ENCODE results near the gene CAMK2A.

DNA sequence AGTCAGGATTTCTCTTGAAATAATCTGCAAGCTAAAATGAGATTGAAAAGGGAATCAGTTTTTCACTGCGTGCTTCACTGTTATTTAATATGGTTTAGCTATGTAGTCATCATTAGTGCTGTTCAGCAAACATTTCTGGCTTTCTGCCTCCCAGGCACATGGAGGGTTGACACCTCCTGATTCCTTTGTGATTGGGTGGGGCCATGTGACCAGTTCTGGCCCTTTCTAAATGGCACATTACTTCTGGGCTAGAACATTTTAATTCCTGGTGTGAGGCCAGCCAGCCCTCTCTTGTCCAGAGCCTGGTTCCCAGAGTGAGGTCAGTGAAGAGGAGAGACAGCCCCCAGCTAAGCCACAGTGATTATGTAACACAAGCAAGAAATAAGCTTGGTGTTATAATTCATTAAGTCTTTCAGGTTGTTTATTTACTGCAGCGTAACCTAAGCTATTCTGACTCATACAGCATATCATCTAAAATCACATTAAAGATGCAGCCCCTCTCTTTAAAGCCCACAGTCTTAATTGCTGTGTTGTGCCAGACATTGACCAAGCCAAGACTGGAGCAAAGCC lies 30.6 kb upstream of the CAMK2A start:
- TF ChIP-seq, protein P1, sequence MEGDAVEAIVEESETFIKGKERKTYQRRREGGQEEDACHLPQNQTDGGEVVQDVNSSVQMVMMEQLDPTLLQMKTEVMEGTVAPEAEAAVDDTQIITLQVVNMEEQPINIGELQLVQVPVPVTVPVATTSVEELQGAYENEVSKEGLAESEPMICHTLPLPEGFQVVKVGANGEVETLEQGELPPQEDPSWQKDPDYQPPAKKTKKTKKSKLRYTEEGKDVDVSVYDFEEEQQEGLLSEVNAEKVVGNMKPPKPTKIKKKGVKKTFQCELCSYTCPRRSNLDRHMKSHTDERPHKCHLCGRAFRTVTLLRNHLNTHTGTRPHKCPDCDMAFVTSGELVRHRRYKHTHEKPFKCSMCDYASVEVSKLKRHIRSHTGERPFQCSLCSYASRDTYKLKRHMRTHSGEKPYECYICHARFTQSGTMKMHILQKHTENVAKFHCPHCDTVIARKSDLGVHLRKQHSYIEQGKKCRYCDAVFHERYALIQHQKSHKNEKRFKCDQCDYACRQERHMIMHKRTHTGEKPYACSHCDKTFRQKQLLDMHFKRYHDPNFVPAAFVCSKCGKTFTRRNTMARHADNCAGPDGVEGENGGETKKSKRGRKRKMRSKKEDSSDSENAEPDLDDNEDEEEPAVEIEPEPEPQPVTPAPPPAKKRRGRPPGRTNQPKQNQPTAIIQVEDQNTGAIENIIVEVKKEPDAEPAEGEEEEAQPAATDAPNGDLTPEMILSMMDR (IDR thresholded peaks at IDR 0.05), result no peak
- no peak for TF ChIP-seq POLR2A (IDR thresholded peaks at IDR 0.05)

Measured in testis (tissue), 2 donors.